AG09319 (cell line): ENCODE measurements around the gene SLC22A31.

ENCODE experiments used
- DNase-seq: peaks from one replicate; pipeline ENCODE4 v3.0.0-alpha.2; 2010; ENCODE audit warnings: low read depth; ENCODE audit errors: extremely low read depth
- TF ChIP-seq, protein P1 (sequence below): IDR thresholded peaks from 2 replicates; pipeline ENCODE4 v1.5.1; 2011; ENCODE audit warnings: low read depth, mild to moderate bottlenecking, inconsistent platforms, low read length, moderate library complexity

Gene SLC22A31

DNA sequence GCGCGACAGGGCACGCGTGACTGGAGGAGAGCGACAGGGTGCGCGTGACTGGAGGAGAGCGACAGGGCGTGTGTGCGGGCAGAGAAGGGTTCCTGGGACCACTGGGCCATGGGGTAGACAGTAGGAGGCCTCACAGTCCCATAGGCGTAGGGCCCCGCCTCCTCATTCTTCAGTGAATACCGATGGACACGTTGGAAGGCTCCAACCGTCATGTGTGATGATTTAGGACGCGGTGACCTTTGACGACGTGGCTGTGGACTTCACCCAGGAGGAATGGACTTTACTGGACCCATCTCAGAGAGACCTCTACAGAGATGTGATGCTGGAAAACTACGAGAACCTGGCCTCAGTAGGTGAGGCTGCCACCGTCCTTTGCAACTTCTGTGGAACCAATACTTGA, 22.6 kb upstream of the SLC22A31 start:
- TF ChIP-seq, protein P1, sequence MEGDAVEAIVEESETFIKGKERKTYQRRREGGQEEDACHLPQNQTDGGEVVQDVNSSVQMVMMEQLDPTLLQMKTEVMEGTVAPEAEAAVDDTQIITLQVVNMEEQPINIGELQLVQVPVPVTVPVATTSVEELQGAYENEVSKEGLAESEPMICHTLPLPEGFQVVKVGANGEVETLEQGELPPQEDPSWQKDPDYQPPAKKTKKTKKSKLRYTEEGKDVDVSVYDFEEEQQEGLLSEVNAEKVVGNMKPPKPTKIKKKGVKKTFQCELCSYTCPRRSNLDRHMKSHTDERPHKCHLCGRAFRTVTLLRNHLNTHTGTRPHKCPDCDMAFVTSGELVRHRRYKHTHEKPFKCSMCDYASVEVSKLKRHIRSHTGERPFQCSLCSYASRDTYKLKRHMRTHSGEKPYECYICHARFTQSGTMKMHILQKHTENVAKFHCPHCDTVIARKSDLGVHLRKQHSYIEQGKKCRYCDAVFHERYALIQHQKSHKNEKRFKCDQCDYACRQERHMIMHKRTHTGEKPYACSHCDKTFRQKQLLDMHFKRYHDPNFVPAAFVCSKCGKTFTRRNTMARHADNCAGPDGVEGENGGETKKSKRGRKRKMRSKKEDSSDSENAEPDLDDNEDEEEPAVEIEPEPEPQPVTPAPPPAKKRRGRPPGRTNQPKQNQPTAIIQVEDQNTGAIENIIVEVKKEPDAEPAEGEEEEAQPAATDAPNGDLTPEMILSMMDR = no peak

DNA sequence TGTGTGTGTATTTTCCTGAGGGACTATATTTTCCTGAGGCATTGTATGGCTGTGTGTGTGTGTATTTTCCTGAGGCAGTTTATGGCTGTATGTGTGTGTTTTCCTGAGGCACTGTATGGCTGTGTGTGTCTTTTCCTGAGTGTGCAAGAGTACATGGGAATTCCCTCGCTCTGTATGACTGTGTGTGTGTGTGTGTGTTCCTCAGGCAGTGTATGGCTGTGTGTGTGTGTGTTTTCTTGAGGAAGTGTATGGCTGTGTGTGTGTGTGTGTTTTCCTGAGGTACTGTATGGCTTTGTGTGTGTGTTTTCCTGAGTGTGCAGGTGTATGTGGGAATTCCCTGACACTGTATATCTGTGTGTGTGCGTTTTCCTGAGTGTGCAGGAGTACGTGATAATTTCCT, 21.3 kb upstream of the SLC22A31 start:
- TF ChIP-seq, protein P1 = no peak
- no peak for DNase-seq

More for the DNA sequence above, 22.6 kb upstream of the SLC22A31 start:
- DNase-seq = no peak

DNA sequence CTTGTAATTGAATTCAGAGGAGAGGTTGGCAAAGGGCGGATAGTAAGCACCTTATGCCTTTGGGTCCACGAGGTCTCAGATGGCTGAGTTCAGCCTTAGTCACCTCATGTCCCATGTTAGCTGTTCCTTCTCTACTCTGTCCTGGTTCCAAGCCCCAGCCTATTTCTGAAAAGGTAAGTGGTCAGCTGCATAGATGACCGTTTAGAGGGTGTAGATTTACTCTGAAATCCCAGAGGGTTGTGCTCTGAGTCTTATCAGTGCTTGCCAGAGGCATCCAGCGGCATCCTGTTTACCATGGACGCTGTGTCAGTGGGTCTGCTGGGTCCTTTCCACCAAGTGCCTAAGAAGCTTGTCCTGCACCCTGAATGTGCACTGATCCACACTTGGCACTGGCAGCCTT, 19.0 kb upstream of the SLC22A31 start:
- no peak for DNase-seq
- TF ChIP-seq, protein P1 = no peak

GRCh38 chr16:89217388-89218191, 17.3 kb upstream of the SLC22A31 start, which contains the start of gene ZNF778:
TSS of gene ZNF778 (plus strand) at chr16:89217703. CDS start at chr16:89221128, 3,425 bp downstream.
- TF ChIP-seq, protein P1 = no peak
- DNase-seq = peak; percentile 58

DNA sequence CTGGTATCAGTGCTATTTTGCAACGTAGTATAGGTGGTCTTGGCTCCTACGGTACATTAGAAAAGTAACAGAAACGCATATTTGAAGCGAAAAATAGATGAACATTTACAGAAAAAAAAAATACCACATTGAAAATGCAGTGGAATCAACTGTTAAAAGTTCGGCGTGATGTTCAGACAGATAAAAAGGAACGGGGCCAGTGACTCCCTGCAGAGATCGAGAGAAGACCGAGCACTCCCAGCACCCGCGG, 16.7 kb upstream of the SLC22A31 start:
- TF ChIP-seq, protein P1 = no peak
- no peak for DNase-seq

- TF ChIP-seq, protein P1 = peak; percentile 61
- DNase-seq = peak; percentile 51
Measured at GRCh38 chr16:89216315-89217137, 16.2 kb upstream of the SLC22A31 start.

DNA sequence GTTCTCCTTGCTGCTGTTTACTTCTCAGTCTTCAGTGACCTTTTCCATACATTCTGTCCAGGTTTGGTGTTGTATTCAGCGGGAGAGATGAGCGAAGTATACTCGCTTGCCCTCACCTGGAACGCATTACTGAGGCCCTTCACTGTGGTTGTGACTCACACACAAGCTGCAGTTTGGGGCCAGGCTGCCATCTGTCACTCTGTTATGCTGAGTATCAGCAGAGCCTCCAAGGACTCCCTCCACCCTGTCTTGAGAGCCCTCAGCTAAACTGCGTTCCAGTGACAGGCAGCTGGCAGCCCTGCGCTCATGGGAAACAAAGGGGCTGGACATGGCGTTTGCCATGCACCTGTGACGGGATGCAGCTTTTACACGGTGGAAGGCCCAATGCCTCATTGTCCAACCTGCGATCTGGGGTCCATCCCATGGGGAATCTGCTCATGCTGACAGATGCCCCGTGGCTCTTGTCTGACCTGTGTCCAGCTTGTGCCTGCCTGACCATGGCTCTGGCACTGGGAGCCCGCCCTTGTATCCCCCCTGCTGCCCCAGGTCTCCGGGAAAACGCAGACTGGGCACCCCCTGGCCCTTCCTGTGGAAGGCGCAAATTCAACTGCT, 10.7 kb upstream of the SLC22A31 start:
- DNase-seq = no peak
- TF ChIP-seq, protein P1 = no peak
